ENCODE data around the gene SLC23A2. TPM values are rescaled to one million over a fixed set of nuclear protein-coding genes. Genes with fewer than 3 reads are reported as not detected.

The SLC23A2 gene
- total and polyA plus RNA-seq, 4 donors: 9.1 to 48.4 (median 14.7) TPM

DNA sequence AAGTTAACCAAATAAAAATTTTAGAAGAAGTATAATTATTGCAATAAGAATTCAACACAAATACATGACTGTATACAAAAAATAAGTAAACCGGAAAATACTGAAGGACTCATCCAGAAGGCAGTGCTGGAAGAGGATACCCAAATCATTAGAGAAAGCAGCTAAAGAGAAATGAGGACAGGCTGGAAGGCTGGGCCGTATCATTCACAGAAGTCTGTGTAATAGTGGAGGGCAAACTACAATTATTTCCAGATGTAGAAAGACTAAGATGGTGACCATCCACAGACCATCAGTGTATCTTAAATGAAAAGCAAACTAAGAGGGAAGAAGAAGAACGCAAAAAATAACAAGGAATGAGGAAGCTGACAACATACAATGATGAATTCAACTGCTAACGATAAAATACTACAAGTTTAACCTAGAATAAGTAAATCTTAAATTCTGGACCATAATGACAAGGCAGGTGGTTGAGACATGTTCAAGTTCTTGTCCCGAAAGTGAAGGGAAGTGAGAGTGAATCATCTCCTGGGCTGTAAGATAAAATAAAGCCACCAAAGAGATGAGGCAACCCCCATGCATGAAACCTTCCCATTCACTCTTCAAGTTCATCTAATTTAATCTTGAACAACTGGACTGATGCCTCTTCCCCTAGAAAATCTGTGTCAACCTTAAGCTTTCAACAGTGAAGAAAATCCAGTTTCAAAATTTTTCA, 71.5 kb downstream of the SLC23A2 start:
- H3K4me3 ChIP-seq (ENCODE audit: low read depth in 1 of 3, low read length in 3 of 3): no peak overlapping the region
- no peaks in the 10 kb centered on the region for H3K27me3 ChIP-seq (ENCODE audit: control insufficient read depth in 4 of 4, insufficient read depth in 4 of 4, low read length in 3 of 4)
- TF ChIP-seq, protein P1, sequence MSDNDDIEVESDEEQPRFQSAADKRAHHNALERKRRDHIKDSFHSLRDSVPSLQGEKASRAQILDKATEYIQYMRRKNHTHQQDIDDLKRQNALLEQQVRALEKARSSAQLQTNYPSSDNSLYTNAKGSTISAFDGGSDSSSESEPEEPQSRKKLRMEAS (IDR thresholded peaks at IDR 0.05): no peak
- TF ChIP-seq RXRA (IDR thresholded peaks at IDR 0.05): no peak
- TF ChIP-seq HNF4G (IDR thresholded peaks at IDR 0.05): no peak
- TF ChIP-seq GABPA (IDR thresholded peaks at IDR 0.05 in 1 of 2, conservative IDR thresholded peaks at IDR 0.05 in 1 of 2): no peak
- TF ChIP-seq YY1 (IDR thresholded peaks at IDR 0.05): no peak
- TF ChIP-seq, protein P2, sequence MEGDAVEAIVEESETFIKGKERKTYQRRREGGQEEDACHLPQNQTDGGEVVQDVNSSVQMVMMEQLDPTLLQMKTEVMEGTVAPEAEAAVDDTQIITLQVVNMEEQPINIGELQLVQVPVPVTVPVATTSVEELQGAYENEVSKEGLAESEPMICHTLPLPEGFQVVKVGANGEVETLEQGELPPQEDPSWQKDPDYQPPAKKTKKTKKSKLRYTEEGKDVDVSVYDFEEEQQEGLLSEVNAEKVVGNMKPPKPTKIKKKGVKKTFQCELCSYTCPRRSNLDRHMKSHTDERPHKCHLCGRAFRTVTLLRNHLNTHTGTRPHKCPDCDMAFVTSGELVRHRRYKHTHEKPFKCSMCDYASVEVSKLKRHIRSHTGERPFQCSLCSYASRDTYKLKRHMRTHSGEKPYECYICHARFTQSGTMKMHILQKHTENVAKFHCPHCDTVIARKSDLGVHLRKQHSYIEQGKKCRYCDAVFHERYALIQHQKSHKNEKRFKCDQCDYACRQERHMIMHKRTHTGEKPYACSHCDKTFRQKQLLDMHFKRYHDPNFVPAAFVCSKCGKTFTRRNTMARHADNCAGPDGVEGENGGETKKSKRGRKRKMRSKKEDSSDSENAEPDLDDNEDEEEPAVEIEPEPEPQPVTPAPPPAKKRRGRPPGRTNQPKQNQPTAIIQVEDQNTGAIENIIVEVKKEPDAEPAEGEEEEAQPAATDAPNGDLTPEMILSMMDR (IDR thresholded peaks at IDR 0.05; ENCODE audit: low read depth, low read length, missing input control): no peak
- TF ChIP-seq TAF1 (conservative IDR thresholded peaks at IDR 0.05): no peak
- no peak for TF ChIP-seq RAD21 (IDR thresholded peaks at IDR 0.05)
- TF ChIP-seq SP1 (IDR thresholded peaks at IDR 0.05): no peak
- no peak for TF ChIP-seq FOXA1 (IDR thresholded peaks at IDR 0.05)
- no peak for TF ChIP-seq JUND (IDR thresholded peaks at IDR 0.05)
- TF ChIP-seq FOXA2 (IDR thresholded peaks at IDR 0.05): no peak
- no peak for TF ChIP-seq ATF3 (IDR thresholded peaks at IDR 0.05)
- no peak for TF ChIP-seq ZBTB33 (IDR thresholded peaks at IDR 0.05)
- TF ChIP-seq, protein P3, sequence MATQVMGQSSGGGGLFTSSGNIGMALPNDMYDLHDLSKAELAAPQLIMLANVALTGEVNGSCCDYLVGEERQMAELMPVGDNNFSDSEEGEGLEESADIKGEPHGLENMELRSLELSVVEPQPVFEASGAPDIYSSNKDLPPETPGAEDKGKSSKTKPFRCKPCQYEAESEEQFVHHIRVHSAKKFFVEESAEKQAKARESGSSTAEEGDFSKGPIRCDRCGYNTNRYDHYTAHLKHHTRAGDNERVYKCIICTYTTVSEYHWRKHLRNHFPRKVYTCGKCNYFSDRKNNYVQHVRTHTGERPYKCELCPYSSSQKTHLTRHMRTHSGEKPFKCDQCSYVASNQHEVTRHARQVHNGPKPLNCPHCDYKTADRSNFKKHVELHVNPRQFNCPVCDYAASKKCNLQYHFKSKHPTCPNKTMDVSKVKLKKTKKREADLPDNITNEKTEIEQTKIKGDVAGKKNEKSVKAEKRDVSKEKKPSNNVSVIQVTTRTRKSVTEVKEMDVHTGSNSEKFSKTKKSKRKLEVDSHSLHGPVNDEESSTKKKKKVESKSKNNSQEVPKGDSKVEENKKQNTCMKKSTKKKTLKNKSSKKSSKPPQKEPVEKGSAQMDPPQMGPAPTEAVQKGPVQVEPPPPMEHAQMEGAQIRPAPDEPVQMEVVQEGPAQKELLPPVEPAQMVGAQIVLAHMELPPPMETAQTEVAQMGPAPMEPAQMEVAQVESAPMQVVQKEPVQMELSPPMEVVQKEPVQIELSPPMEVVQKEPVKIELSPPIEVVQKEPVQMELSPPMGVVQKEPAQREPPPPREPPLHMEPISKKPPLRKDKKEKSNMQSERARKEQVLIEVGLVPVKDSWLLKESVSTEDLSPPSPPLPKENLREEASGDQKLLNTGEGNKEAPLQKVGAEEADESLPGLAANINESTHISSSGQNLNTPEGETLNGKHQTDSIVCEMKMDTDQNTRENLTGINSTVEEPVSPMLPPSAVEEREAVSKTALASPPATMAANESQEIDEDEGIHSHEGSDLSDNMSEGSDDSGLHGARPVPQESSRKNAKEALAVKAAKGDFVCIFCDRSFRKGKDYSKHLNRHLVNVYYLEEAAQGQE (IDR thresholded peaks at IDR 0.05): no peak
- TF ChIP-seq NR2F2 (IDR thresholded peaks at IDR 0.05): no peak
- TF ChIP-seq EGR1 (IDR thresholded peaks at IDR 0.05; ENCODE audit: low read depth in 2 of 2): no peak
- peaks cover 8 to 22% (median 15%) of the 10 kb centered on the region in 4 donors for H3K4me1 ChIP-seq (ENCODE audit: control insufficient read depth in 4 of 4, insufficient read depth in 4 of 4, low read length in 3 of 4)
- H3K27ac ChIP-seq (ENCODE audit: low read depth in 1 of 2, low read length in 2 of 2): no peak overlapping the region
- H3K9ac ChIP-seq (ENCODE audit: low read depth in 1 of 2, low read length in 2 of 2): no peak overlapping the region
- DNase-seq (ENCODE audit: low spot score): no peak
- 91% methylated on average over 5 of the region's 5 CpGs for WGBS
- H3K36me3 ChIP-seq (ENCODE audit: control insufficient read depth in 4 of 4, insufficient read depth in 3 of 4, low read depth in 1 of 4, low read length in 3 of 4): peaks cover 10 to 20% (median 17%) of the 10 kb centered on the region in 4 donors
- no peaks in the 10 kb centered on the region for H3K9me3 ChIP-seq (ENCODE audit: control insufficient read depth in 4 of 4, low read length in 3 of 4)

Data from liver (tissue), 9 donors.